HepG2 (cell line): ENCODE data around the gene CLIC4. TPM values are rescaled to one million over a fixed set of nuclear protein-coding genes. Genes with fewer than 3 reads are reported as not detected.

ENCODE experiments used
- ATAC-seq: fragments of 200-7000 bp; cut with Tn5 transposase; 3 replicates; pipeline ENCODE4 v1.9.1; 2020; ENCODE audit warnings: mild to moderate bottlenecking, moderate library complexity
- BruUV-seq: library from RNA; stranded (reverse); fragments of 400-500 nt; replicated peaks from 2 replicates; lab custom pipeline; 2021; lab: Mats Ljungman, UMichigan
- CTCF ChIA-PET: fragments of 300-600 bp; formaldehyde crosslinking; extraction: SDS; loops from one replicate; lab custom pipeline; 2021; ENCODE audit warnings: low total read pairs, inconsistent platforms, low intra/inter-chr PET ratio; lab: Yijun Ruan, JAX
- POLR2A ChIA-PET: fragments of 350-600 bp; sonication (Branson Sonifier 250); formaldehyde crosslinking; loops from one replicate; lab custom pipeline; 2020; ENCODE audit warnings: antibody characterized with exemption, inconsistent platforms; lab: Yijun Ruan, JAX
- DNase-seq: peaks from one replicate; pipeline ENCODE4 v3.0.0-alpha.2; 2015; ENCODE audit warnings: low spot score
- FAIRE-seq: peaks from 3 replicates; lab custom pipeline; 2011; peaks lifted over from hg19 to GRCh38; lab: Jason Lieb, UNC
- H2AFZ ChIP-seq: one replicate; pipeline ENCODE4 v1.6.1; 2011; ENCODE audit warnings: low read length, inconsistent platforms
- H3K27ac ChIP-seq: fragments of 300-600 bp; 3 replicates; pipeline ENCODE4 v1.8.0; 2011; ENCODE audit warnings: mixed run types, mild to moderate bottlenecking, mixed read lengths, low read length, inconsistent platforms; ENCODE audit not compliant: insufficient read depth; ENCODE audit errors: extremely low read length
- H3K27me3 ChIP-seq, 2 experiments: fragments of 200-600 bp in 1 of 2; 2 replicates in 1 of 2; 3 replicates in 1 of 2; pipeline versions ENCODE4 v1.6.0 to v1.8.0; 2011; ENCODE audit warnings: low read length in 2 of 2, mild to moderate bottlenecking in 2 of 2, moderate library complexity in 2 of 2, inconsistent platforms in 1 of 2; ENCODE audit not compliant: insufficient read depth in 2 of 2, control insufficient read depth in 1 of 2
- H3K36me3 ChIP-seq, 2 experiments: fragments of 200-600 bp in 1 of 2; replicated peaks in 1 of 2; 2 replicates in 1 of 2; 3 replicates in 1 of 2; pipeline versions ENCODE4 v1.5.1 to v1.8.0; 2011; ENCODE audit warnings: low read length in 2 of 2, inconsistent platforms in 1 of 2; ENCODE audit not compliant: insufficient read depth in 2 of 2, control insufficient read depth in 1 of 2
- H3K4me1 ChIP-seq: 2 replicates; pipeline ENCODE4 v1.5.1; 2012; ENCODE audit warnings: low read length, inconsistent platforms; ENCODE audit not compliant: insufficient read depth
- H3K4me2 ChIP-seq: 2 replicates; pipeline ENCODE4 v1.6.0; 2011; ENCODE audit warnings: low read depth, low read length, inconsistent platforms
- H3K4me3 ChIP-seq, 3 experiments: fragments of 200-600 bp in 1 of 3; sonication (generic), shearing (Covaris generic) in 1 of 3; replicated peaks in 1 of 3; 2 replicates each; pipeline ENCODE4 v1.5.1; 2011 to 2016; ENCODE audit warnings: low read length in 3 of 3, inconsistent platforms in 2 of 3, low read depth in 2 of 3, mild to moderate bottlenecking in 2 of 3, control low read depth in 1 of 3, mixed read lengths in 1 of 3; ENCODE audit not compliant: insufficient read depth in 1 of 3
- H3K79me2 ChIP-seq: one replicate; pipeline ENCODE4 v1.6.1; 2011; ENCODE audit warnings: low read length, inconsistent platforms; ENCODE audit not compliant: insufficient read depth
- H3K9ac ChIP-seq: 2 replicates; pipeline ENCODE4 v1.6.0; 2011; ENCODE audit warnings: mild to moderate bottlenecking, low read depth, low read length, inconsistent platforms; ENCODE audit not compliant: insufficient read depth
- H3K9me3 ChIP-seq: 2 replicates; pipeline ENCODE4 v1.5.1; 2012; ENCODE audit warnings: mild to moderate bottlenecking, low read length
- H4K20me1 ChIP-seq: 2 replicates; pipeline ENCODE4 v1.6.0; 2011; ENCODE audit warnings: inconsistent platforms, mild to moderate bottlenecking, low read length, moderate library complexity; ENCODE audit not compliant: insufficient read depth
- AHR ChIP-seq: IDR thresholded peaks from 2 replicates; pipeline ENCODE4 v1.6.1; 2018; ENCODE audit warnings: missing genetic modification reagents, missing compliant biosample characterization
- ATF1 ChIP-seq: IDR thresholded peaks from 2 replicates; pipeline ENCODE4 v1.6.1; 2016; ENCODE audit warnings: mild to moderate bottlenecking, control low read depth
- GATAD2A ChIP-seq: IDR thresholded peaks from 2 replicates; pipeline ENCODE4 v1.6.1; 2016
- ISX ChIP-seq: sonication (generic); formaldehyde crosslinking; conservative IDR thresholded peaks from 2 replicates; pipeline ENCODE4 v1.5.0; 2020; ENCODE audit warnings: missing genetic modification reagents
- JUN ChIP-seq: sonication (generic); formaldehyde crosslinking; IDR thresholded peaks from 2 replicates; pipeline ENCODE4 v1.4.0; 2020; ENCODE audit warnings: mild to moderate bottlenecking, missing genetic modification reagents
- KDM3A ChIP-seq: IDR thresholded peaks from 2 replicates; pipeline ENCODE4 v1.6.1; 2018; ENCODE audit warnings: low read depth, missing compliant biosample characterization
- KLF13 ChIP-seq: sonication (generic); formaldehyde crosslinking; IDR thresholded peaks from 2 replicates; pipeline ENCODE4 v1.4.0; 2020; ENCODE audit warnings: mild to moderate bottlenecking, missing genetic modification reagents
- MIXL1 ChIP-seq: IDR thresholded peaks from 2 replicates; pipeline ENCODE4 v1.6.1; 2016
- PBX2 ChIP-seq: IDR thresholded peaks from 2 replicates; pipeline ENCODE4 v1.6.1; 2016; ENCODE audit warnings: control low read depth
- PRPF4 ChIP-seq: fragments of 200-400 bp; formaldehyde crosslinking; IDR thresholded peaks from 2 replicates; pipeline ENCODE4 v1.6.1; 2016; ENCODE audit warnings: low read length, low read depth; ENCODE audit not compliant: poor library complexity, severe bottlenecking
- SAP130 ChIP-seq: IDR thresholded peaks from 2 replicates; pipeline ENCODE4 v1.6.1; 2016; ENCODE audit warnings: low read depth
- STAG1 ChIP-seq: sonication (generic); formaldehyde crosslinking; IDR thresholded peaks from 2 replicates; pipeline ENCODE4 v1.4.0; 2020; ENCODE audit warnings: missing genetic modification reagents
- ZGPAT ChIP-seq: IDR thresholded peaks from 2 replicates; pipeline ENCODE4 v1.6.1; 2016; ENCODE audit warnings: mild to moderate bottlenecking
- ZNF33B ChIP-seq: sonication (generic); formaldehyde crosslinking; IDR thresholded peaks from 2 replicates; pipeline ENCODE4 v1.5.1; 2020; ENCODE audit warnings: mild to moderate bottlenecking, missing genetic modification reagents
- ZNF44 ChIP-seq: sonication (generic); formaldehyde crosslinking; IDR thresholded peaks from 2 replicates; pipeline ENCODE4 v1.5.1; 2020; ENCODE audit warnings: mild to moderate bottlenecking, missing genetic modification reagents
- ZNF687 ChIP-seq: sonication (generic); formaldehyde crosslinking; IDR thresholded peaks from 2 replicates; pipeline ENCODE4 v1.5.1; 2020; ENCODE audit warnings: mild to moderate bottlenecking, missing genetic modification reagents, moderate library complexity
- ZNF740 ChIP-seq: sonication (generic); formaldehyde crosslinking; IDR thresholded peaks from 2 replicates; pipeline ENCODE4 v1.4.0; 2020; ENCODE audit warnings: missing genetic modification reagents
- ZNF816 ChIP-seq: sonication (generic); formaldehyde crosslinking; IDR thresholded peaks from 2 replicates; pipeline ENCODE4 v1.8.0; 2022; ENCODE audit warnings: missing genetic modification reagents, mild to moderate bottlenecking, borderline replicate concordance
- ZNF891 ChIP-seq: sonication (generic); formaldehyde crosslinking; IDR thresholded peaks from 2 replicates; pipeline ENCODE4 v1.5.0; 2020; ENCODE audit warnings: mild to moderate bottlenecking, missing genetic modification reagents
- ZSCAN25 ChIP-seq: sonication (generic); formaldehyde crosslinking; IDR thresholded peaks from 2 replicates; pipeline ENCODE4 v1.8.0; 2022; ENCODE audit warnings: mild to moderate bottlenecking, missing genetic modification reagents
- WGBS: methylation state at CpG from one replicate; pipeline ENCODE4 v1.1.6; 2017; ENCODE audit warnings: low lambda C conversion rate; 5-methylcytosine and 5-hydroxymethylcytosine counted together
- in situ Hi-C: cut with HindIII; loops from 2 replicates; pipeline ENCODE4 v1.10.0; 2017; ENCODE audit warnings: low pct_unique_long_range_greater_than_20kb; ENCODE audit not compliant: extremely low pct_ligation_motif_present
- intact Hi-C: fragments of 100-400 bp; cut with micrococcal nuclease; formaldehyde crosslinking; loops from one replicate; pipeline ENCODE4 v1.10.0; 2022; ENCODE audit not compliant: unreplicated experiment
- polyA plus RNA-seq, 8 experiments: library from polyadenylated mRNA; depleted of rRNA in 3 of 8; stranded (reverse) in 7 of 8; unstranded in 1 of 8; fragments of >200 nt; fragmentation: Illumina TruSeq in 4 of 8; extraction: Trizol in 4 of 8; gene quantifications; 2 replicates each; pipeline versions ENCODE4 v1.2.1 to v1.2.3, GENCODE V29; 2011 to 2016; ENCODE audit warnings: low read depth in 4 of 8, missing spikeins in 1 of 8, mixed read lengths in 1 of 8; ENCODE audit not compliant: insufficient read depth in 1 of 8
- total RNA-seq, 5 experiments: library from RNA; depleted of rRNA; stranded (reverse); fragments of >200 nt; fragmentation: Illumina TruSeq; extraction: Trizol; gene quantifications; 2 replicates each; pipeline ENCODE4 v1.2.3, GENCODE V29; 2016; ENCODE audit warnings: low read depth in 1 of 5

CLIC4 gene
- total and polyA plus RNA-seq, 2 of the 13 experiments (the other 11 are each of a cell fraction or from before 2014, with no cell fraction given): 23.3 to 77.4 TPM

- ATAC-seq (peak; percentile 58; the same call in 2 of the 3 replicates), DNase-seq (peak; percentile 62), FAIRE-seq (peak; percentile 58)
- intact Hi-C loops (loop anchor here (2.0 kb wide), 2 partner anchors 86 to 142 kb away; partner anchors contain the start of gene CLIC4), in situ Hi-C loops (no loop called here)
- peaks cover 0 to 19% of the 10 kb centered on the region in 2 experiments; a peak in 2 of 5 replicates for H3K36me3 ChIP-seq
- no peak overlapping the region for H3K4me3 ChIP-seq
- ChIA-PET CTCF (interaction anchor here (0.8 to 3.4 kb wide), 2 partner anchors 143 to 237 kb away, joined by 3 to 61 read pairs; no protein-coding TSS in a partner anchor), POLR2A (interaction anchor here (0.7 to 1.0 kb wide), 4 partner anchors 85 to 189 kb away, joined by 3 to 12 read pairs (median 6); partner anchors contain the start of gene CLIC4)
- peaks cover 5% of the 10 kb centered on the region; the same call in 1 of the 2 replicates for H3K4me1 ChIP-seq
- 51% methylated on average over 3 of the region's 3 CpGs for WGBS
- H4K20me1 ChIP-seq: peaks cover 4% of the 10 kb centered on the region; the same call in 1 of the 2 replicates
- no peaks in the 10 kb centered on the region for H3K27me3 ChIP-seq
- H3K9me3 ChIP-seq: no peaks in the 10 kb centered on the region
- peaks cover 3% of the 10 kb centered on the region for H3K79me2 ChIP-seq
- H2AFZ ChIP-seq: no peak overlapping the region
- H3K4me2 ChIP-seq: no peak overlapping the region
- BruUV-seq: no TSS peak
- H3K27ac ChIP-seq: no peak overlapping the region
- H3K9ac ChIP-seq: no peak overlapping the region
- peak; percentile 90 for TF ChIP-seq STAG1 (CRISPR knock-in tag)
- no peak for TF ChIP-seq JUN (CRISPR knock-in tag)
- TF ChIP-seq AHR (CRISPR knock-in tag): no peak
- no peak for TF ChIP-seq KLF13 (CRISPR knock-in tag)
- no peak for TF ChIP-seq ZNF687 (CRISPR knock-in tag)
- no peak for TF ChIP-seq ZNF33B
- TF ChIP-seq KDM3A (CRISPR knock-in tag): no peak
- no peak for TF ChIP-seq ZNF740 (CRISPR knock-in tag)
- TF ChIP-seq ISX (CRISPR knock-in tag): no peak
- TF ChIP-seq GATAD2A (CRISPR knock-in tag): no peak
- peak; percentile 72; the same call in 1 of the 2 replicates for TF ChIP-seq MIXL1 (CRISPR knock-in tag)
- TF ChIP-seq ZGPAT (CRISPR knock-in tag): peak; percentile 16; the same call in 1 of the 2 replicates
- no peak for TF ChIP-seq ZSCAN25
- no peak for TF ChIP-seq ZNF816
- 0 out of 2 replicates have a peak, but pooled peaks have one; percentile 18 for TF ChIP-seq SAP130 (CRISPR knock-in tag)
- TF ChIP-seq ATF1 (CRISPR knock-in tag): no peak
- TF ChIP-seq ZNF891: no peak
- TF ChIP-seq ZNF44 (CRISPR knock-in tag): no peak
- TF ChIP-seq PBX2 (CRISPR knock-in tag): no peak
- no peak for TF ChIP-seq PRPF4
These were observed 85.5 kb downstream of the CLIC4 start for GRCh38 chr1:24830680-24831272.
